Astrocyte (in vitro differentiated cells and primary cell): ENCODE results near the gene LMO7. TPM values are rescaled to one million over a fixed set of nuclear protein-coding genes. Genes with fewer than 3 reads are reported as not detected.

Experiments
- DNase-seq: peaks from one replicate; pipeline ENCODE4 v3.0.0-alpha.2; 2010; ENCODE audit warnings: low read depth
- FAIRE-seq: peaks from 2 replicates; lab custom pipeline; 2011; peaks lifted over from hg19 to GRCh38; lab: Jason Lieb, UNC
- H2AFZ ChIP-seq: 2 replicates; pipeline ENCODE4 v1.6.0; 2012; ENCODE audit warnings: low read depth, low read length, inconsistent platforms
- H3K27ac ChIP-seq: 2 replicates; pipeline ENCODE4 v1.5.1; 2011; ENCODE audit warnings: low read depth, low read length, inconsistent platforms
- H3K27me3 ChIP-seq: 2 replicates; pipeline ENCODE4 v1.6.0; 2011; ENCODE audit warnings: low read length, inconsistent platforms; ENCODE audit not compliant: insufficient read depth
- H3K36me3 ChIP-seq: 2 replicates; pipeline ENCODE4 v1.5.1; 2011; ENCODE audit warnings: low read length, inconsistent platforms; ENCODE audit not compliant: insufficient read depth
- H3K4me1 ChIP-seq: 2 replicates; pipeline ENCODE4 v1.5.1; 2011; ENCODE audit warnings: low read length, inconsistent platforms; ENCODE audit not compliant: insufficient read depth
- H3K4me2 ChIP-seq: 2 replicates; pipeline ENCODE4 v1.6.0; 2012; ENCODE audit warnings: low read length, inconsistent platforms
- H3K4me3 ChIP-seq: 2 replicates; pipeline ENCODE4 v1.5.1; 2011; ENCODE audit warnings: low read depth, mild to moderate bottlenecking, low read length, inconsistent platforms; ENCODE audit not compliant: insufficient read depth
- H3K79me2 ChIP-seq: 2 replicates; pipeline ENCODE4 v1.6.0; 2012; ENCODE audit warnings: mild to moderate bottlenecking, low read length, inconsistent platforms; ENCODE audit not compliant: insufficient read depth
- H3K9ac ChIP-seq: 2 replicates; pipeline ENCODE4 v1.6.0; 2012; ENCODE audit warnings: mild to moderate bottlenecking, low read length, inconsistent platforms
- H3K9me3 ChIP-seq: 2 replicates; pipeline ENCODE4 v1.5.1; 2012; ENCODE audit warnings: low read depth, mild to moderate bottlenecking, low read length, inconsistent platforms; ENCODE audit not compliant: insufficient read depth
- H4K20me1 ChIP-seq: 2 replicates; pipeline ENCODE4 v1.6.0; 2012; ENCODE audit warnings: low read length, inconsistent platforms; ENCODE audit not compliant: insufficient read depth
- H3K27ac Mint-ChIP-seq: one replicate; pipeline ENCODE4 v1.8.0; 2021; ENCODE audit warnings: mild to moderate bottlenecking, mixed read lengths; ENCODE audit not compliant: unreplicated experiment
- H3K27me3 Mint-ChIP-seq: one replicate; pipeline ENCODE4 v1.8.0; 2021; ENCODE audit warnings: low read depth, mixed read lengths; ENCODE audit not compliant: unreplicated experiment
- H3K36me3 Mint-ChIP-seq: one replicate; pipeline ENCODE4 v1.8.0; 2021; ENCODE audit warnings: low read depth, mixed read lengths; ENCODE audit not compliant: unreplicated experiment
- H3K4me1 Mint-ChIP-seq: one replicate; pipeline ENCODE4 v1.8.0; 2021; ENCODE audit warnings: low read depth, mixed read lengths; ENCODE audit not compliant: unreplicated experiment
- H3K4me3 Mint-ChIP-seq: one replicate; pipeline ENCODE4 v1.8.0; 2021; ENCODE audit warnings: mild to moderate bottlenecking, moderate library complexity, mixed read lengths; ENCODE audit not compliant: unreplicated experiment
- H3K9me3 Mint-ChIP-seq: one replicate; pipeline ENCODE4 v1.8.0; 2021; ENCODE audit warnings: mild to moderate bottlenecking, mixed read lengths; ENCODE audit not compliant: unreplicated experiment
- CTCF ChIP-seq: IDR thresholded peaks from 2 replicates; pipeline ENCODE4 v1.5.1; 2011; ENCODE audit warnings: low read depth, mild to moderate bottlenecking, inconsistent platforms, low read length, moderate library complexity; ENCODE audit not compliant: insufficient read depth
- EZH2 ChIP-seq: IDR thresholded peaks from 2 replicates; pipeline ENCODE4 v1.6.1; 2012; ENCODE audit warnings: mild to moderate bottlenecking, low read length, inconsistent platforms; ENCODE audit not compliant: insufficient read depth
- total RNA-seq: library from RNA; stranded (reverse); gene quantifications from 2 replicates; pipeline ENCODE4 v1.2.1, GENCODE V29; 2021

Gene LMO7
- total RNA-seq, 1 donor from 2014 or later, result 52.2 TPM

GRCh38 chr13:75812751-75813181, 176.6 kb downstream of the LMO7 start:
- no peaks in the 10 kb centered on the region for H3K9me3 Mint-ChIP-seq
- no peak overlapping the region for H2AFZ ChIP-seq
- no peaks in the 10 kb centered on the region for H3K9me3 ChIP-seq
- no peak overlapping the region for H3K4me2 ChIP-seq
- H3K27ac Mint-ChIP-seq, result no peak overlapping the region
- TF ChIP-seq CTCF, result no peak
- TF ChIP-seq EZH2, result no peak
- H3K36me3 ChIP-seq, result peaks cover 10% of the 10 kb centered on the region
- no peak overlapping the region for H3K4me3 Mint-ChIP-seq
- no peak overlapping the region for H3K4me3 ChIP-seq
- peaks cover 49% of the 10 kb centered on the region for H3K79me2 ChIP-seq
- peak; percentile 27 for DNase-seq
- H3K27ac ChIP-seq, result no peak overlapping the region
- H4K20me1 ChIP-seq, result peaks cover 48% of the 10 kb centered on the region
- H3K4me1 ChIP-seq, result no peaks in the 10 kb centered on the region
- H3K36me3 Mint-ChIP-seq, result peaks cover under 1% of the 10 kb centered on the region
- no peak overlapping the region for H3K9ac ChIP-seq
- FAIRE-seq, result no peak
- H3K4me1 Mint-ChIP-seq, result no peaks in the 10 kb centered on the region
- H3K27me3 Mint-ChIP-seq, result no peaks in the 10 kb centered on the region
- no peaks in the 10 kb centered on the region for H3K27me3 ChIP-seq

GRCh38 chr13:75813323-75813722, 177.2 kb downstream of the LMO7 start:
- no peak for DNase-seq
- no peaks in the 10 kb centered on the region for H3K9me3 ChIP-seq
- no peaks in the 10 kb centered on the region for H3K27me3 Mint-ChIP-seq

More at GRCh38 chr13:75813323-75813722, 177.2 kb downstream of the LMO7 start:
- Histone ChIP-seq H3K36me3 (peaks cover 9% of the 10 kb centered on the region), H4K20me1 (peaks cover 45% of the 10 kb centered on the region), H3K79me2 (peaks cover 45% of the 10 kb centered on the region), H3K9ac (no peak overlapping the region), H3K4me2 (no peak overlapping the region), H2AFZ (no peak overlapping the region), H3K27ac (no peak overlapping the region), H3K4me3 (no peak overlapping the region), H3K27me3 (no peaks in the 10 kb centered on the region), H3K4me1 (no peaks in the 10 kb centered on the region)
- FAIRE-seq, result no peak
- H3K4me3 Mint-ChIP-seq, result no peak overlapping the region
- no peaks in the 10 kb centered on the region for H3K9me3 Mint-ChIP-seq
- TF ChIP-seq CTCF, result no peak
- TF ChIP-seq EZH2, result no peak
- H3K27ac Mint-ChIP-seq, result no peak overlapping the region
- no peaks in the 10 kb centered on the region for H3K36me3 Mint-ChIP-seq
- H3K4me1 Mint-ChIP-seq, result no peaks in the 10 kb centered on the region
